Left renal pelvis (tissue), 4 donors: ENCODE data around the gene WFIKKN1. TPM values are rescaled to one million over a fixed set of nuclear protein-coding genes. Genes with fewer than 3 reads are reported as not detected.
"Not testable (repeated sequence)": the region's sequence is repeated elsewhere in the genome, so short reads cannot be mapped to it uniquely, and the experiment has no call there.

Experiments
- DNase-seq, 4 donors: peaks; one replicate each; pipeline ENCODE4 v3.0.0-alpha.2; 2013; ENCODE audit warnings: low read depth in 4 of 4, low spot score in 3 of 4
- polyA plus RNA-seq, 4 donors: library from polyadenylated mRNA; unstranded; fragments of 120-200 nt; gene quantifications; one replicate each; pipeline ENCODE4 v1.2.1, GENCODE V29; 2013; ENCODE audit not compliant: insufficient read length in 4 of 4

WFIKKN1 gene
- polyA plus RNA-seq, 4 donors: 0.82 to 3.5 (median 1.1) TPM

- DNase-seq: no peak
Observed at GRCh38 chr16:595094-595528, 35.7 kb upstream of the WFIKKN1 start.

- no peak for DNase-seq
Observed at GRCh38 chr16:595942-596735, 34.6 kb upstream of the WFIKKN1 start.

GRCh38 chr16:596736-597060, 34.1 kb upstream of the WFIKKN1 start:
- DNase-seq: no peak

- DNase-seq: not testable (repeated sequence)
Observed at GRCh38 chr16:597655-598054, 33.1 kb upstream of the WFIKKN1 start.

GRCh38 chr16:598823-599739, 31.7 kb upstream of the WFIKKN1 start:
- DNase-seq: no peak

GRCh38 chr16:600781-601180, 30.0 kb upstream of the WFIKKN1 start:
- no peak for DNase-seq

GRCh38 chr16:603933-604332, 26.9 kb upstream of the WFIKKN1 start:
- DNase-seq: no peak

- no peak for DNase-seq
Observed at GRCh38 chr16:606656-607307, 24.0 kb upstream of the WFIKKN1 start.

- DNase-seq: no peak
Observed at GRCh38 chr16:608019-608418, 22.8 kb upstream of the WFIKKN1 start.

- no peak for DNase-seq
Observed at GRCh38 chr16:609316-609715, 21.5 kb upstream of the WFIKKN1 start.

- DNase-seq: no peak
Observed at GRCh38 chr16:609984-610383, 20.8 kb upstream of the WFIKKN1 start.

- DNase-seq: no peak
Observed at GRCh38 chr16:610513-611381, 20.0 kb upstream of the WFIKKN1 start.

GRCh38 chr16:615122-615521, 15.7 kb upstream of the WFIKKN1 start:
- no peak for DNase-seq

- DNase-seq: no peak
Observed at GRCh38 chr16:616733-617586, 13.8 kb upstream of the WFIKKN1 start.

- no peak for DNase-seq
Observed at GRCh38 chr16:617855-618254, 12.9 kb upstream of the WFIKKN1 start.

GRCh38 chr16:619476-620100, 11.2 kb upstream of the WFIKKN1 start:
- DNase-seq: no peak

GRCh38 chr16:620700-621525, 9.9 kb upstream of the WFIKKN1 start:
- DNase-seq: no peak

- DNase-seq: no peak
Observed at GRCh38 chr16:621526-622105, 9.2 kb upstream of the WFIKKN1 start.
